ENCODE results near the gene NAGA. TPM values are rescaled to one million over a fixed set of nuclear protein-coding genes. Genes with fewer than 3 reads are reported as not detected.
"Not testable (repeated sequence)": the region's sequence is repeated elsewhere in the genome, so short reads cannot be mapped to it uniquely, and the experiment has no call there.

Gene NAGA
- total and polyA plus RNA-seq, 2 donors (not counting 3 experiments of a cell fraction or from before 2014, with no cell fraction given): 29.0 to 63.4 TPM

DNA sequence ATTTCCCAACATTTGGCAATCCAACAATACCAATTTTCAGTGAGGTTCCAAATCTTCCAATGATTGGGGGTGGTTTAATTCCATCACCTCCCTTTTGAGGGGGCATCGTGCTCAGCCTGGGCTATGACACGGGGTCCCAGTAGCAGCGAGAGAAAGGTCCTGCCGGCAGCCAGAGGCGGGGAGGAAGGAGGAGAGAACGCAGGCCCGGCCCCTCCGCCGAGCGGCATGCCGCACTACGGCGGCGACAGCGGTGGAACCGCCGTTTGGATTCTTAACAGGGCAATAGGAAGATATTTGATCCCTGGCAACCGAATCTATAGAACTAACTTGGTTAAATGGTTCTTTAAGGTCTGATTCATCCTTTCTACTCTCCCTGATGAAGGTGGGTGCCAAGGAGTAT is 38.2 kb upstream of the NAGA start:
- H3K79me2 ChIP-seq (ENCODE audit: control insufficient read depth, insufficient read depth, low read length): no peaks in the 10 kb centered on the region
- no peaks in the 10 kb centered on the region for H3K27me3 ChIP-seq (ENCODE audit: control insufficient read depth in 2 of 2, insufficient read depth in 2 of 2, low read length in 2 of 2)
- no peak for FAIRE-seq
- no peaks in the 10 kb centered on the region for H4K20me1 ChIP-seq (replicated peaks; ENCODE audit: control insufficient read depth, extremely low read depth, insufficient read depth, low read length)
- no peak for DNase-seq (ENCODE audit: low read depth, low spot score)
- ChIA-PET POLR2A (no interaction called here), CTCF (no interaction called here)
- no peak overlapping the region for H3K4me2 ChIP-seq (ENCODE audit: insufficient read depth, low read length)
- TF ChIP-seq, protein P1, sequence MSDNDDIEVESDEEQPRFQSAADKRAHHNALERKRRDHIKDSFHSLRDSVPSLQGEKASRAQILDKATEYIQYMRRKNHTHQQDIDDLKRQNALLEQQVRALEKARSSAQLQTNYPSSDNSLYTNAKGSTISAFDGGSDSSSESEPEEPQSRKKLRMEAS (IDR thresholded peaks at IDR 0.05; ENCODE audit: insufficient read depth, insufficient read length): no peak
- TF ChIP-seq POLR2AphosphoS5 (IDR thresholded peaks at IDR 0.05; ENCODE audit: insufficient read depth, low read depth, low read length) (no peak), POLR2A (IDR thresholded peaks at IDR 0.05; ENCODE audit: low read depth, low read length) (no peak), EZH2 (IDR thresholded peaks at IDR 0.05; ENCODE audit: borderline replicate concordance, low read depth, low read length, severe bottlenecking) (no peak), JUN (IDR thresholded peaks at IDR 0.05; ENCODE audit: borderline replicate concordance, insufficient read depth, insufficient read length, low read depth) (no peak), FOS (IDR thresholded peaks at IDR 0.05; ENCODE audit: borderline replicate concordance, insufficient read depth, low read length) (no peak), GATA2 (IDR thresholded peaks at IDR 0.05; ENCODE audit: insufficient read depth, insufficient read length, low read depth, low read length) (no peak), MYC (IDR thresholded peaks at IDR 0.05; ENCODE audit: low read depth, low read length) (no peak)
- TF ChIP-seq, protein P2, sequence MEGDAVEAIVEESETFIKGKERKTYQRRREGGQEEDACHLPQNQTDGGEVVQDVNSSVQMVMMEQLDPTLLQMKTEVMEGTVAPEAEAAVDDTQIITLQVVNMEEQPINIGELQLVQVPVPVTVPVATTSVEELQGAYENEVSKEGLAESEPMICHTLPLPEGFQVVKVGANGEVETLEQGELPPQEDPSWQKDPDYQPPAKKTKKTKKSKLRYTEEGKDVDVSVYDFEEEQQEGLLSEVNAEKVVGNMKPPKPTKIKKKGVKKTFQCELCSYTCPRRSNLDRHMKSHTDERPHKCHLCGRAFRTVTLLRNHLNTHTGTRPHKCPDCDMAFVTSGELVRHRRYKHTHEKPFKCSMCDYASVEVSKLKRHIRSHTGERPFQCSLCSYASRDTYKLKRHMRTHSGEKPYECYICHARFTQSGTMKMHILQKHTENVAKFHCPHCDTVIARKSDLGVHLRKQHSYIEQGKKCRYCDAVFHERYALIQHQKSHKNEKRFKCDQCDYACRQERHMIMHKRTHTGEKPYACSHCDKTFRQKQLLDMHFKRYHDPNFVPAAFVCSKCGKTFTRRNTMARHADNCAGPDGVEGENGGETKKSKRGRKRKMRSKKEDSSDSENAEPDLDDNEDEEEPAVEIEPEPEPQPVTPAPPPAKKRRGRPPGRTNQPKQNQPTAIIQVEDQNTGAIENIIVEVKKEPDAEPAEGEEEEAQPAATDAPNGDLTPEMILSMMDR (IDR thresholded peaks at IDR 0.05; ENCODE audit: extremely low read depth in 1 of 2, insufficient read depth in 1 of 2, low read depth in 1 of 2, low read length in 2 of 2): no peak
- no peak overlapping the region for H3K4me3 ChIP-seq (replicated peaks in 1 of 3; ENCODE audit: insufficient read depth in 1 of 3, low read depth in 1 of 3, low read length in 3 of 3)
- intact Hi-C loops (cut with micrococcal nuclease) (no loop called here), dilution Hi-C loops (cut with MboI; ENCODE audit: extremely low pct_ligation_motif_present, low sequenced_read_pairs) (no loop called here)
- H3K4me1 ChIP-seq (ENCODE audit: control insufficient read depth, extremely low read depth, insufficient read depth, low read length): no peaks in the 10 kb centered on the region
- no peaks in the 10 kb centered on the region for H3K9me1 ChIP-seq (replicated peaks; ENCODE audit: control insufficient read depth, extremely low read depth, insufficient read depth, low read length)
- no peaks in the 10 kb centered on the region for H3K36me3 ChIP-seq (ENCODE audit: control insufficient read depth in 2 of 2, extremely low read depth in 1 of 2, insufficient read depth in 2 of 2, low read length in 2 of 2)
- no TSS peak for BruUV-seq (replicated peaks)
- H3K9me3 ChIP-seq (replicated peaks; ENCODE audit: control insufficient read depth, insufficient read depth, low read length): peaks cover 2% of the 10 kb centered on the region
- H2AFZ ChIP-seq (ENCODE audit: low read depth, low read length): no peak overlapping the region
- H3K9ac ChIP-seq (replicated peaks; ENCODE audit: extremely low read depth, insufficient read depth, low read length): no peak overlapping the region
- H3K27ac ChIP-seq (ENCODE audit: insufficient read depth, low read depth, low read length): no peak overlapping the region

DNA sequence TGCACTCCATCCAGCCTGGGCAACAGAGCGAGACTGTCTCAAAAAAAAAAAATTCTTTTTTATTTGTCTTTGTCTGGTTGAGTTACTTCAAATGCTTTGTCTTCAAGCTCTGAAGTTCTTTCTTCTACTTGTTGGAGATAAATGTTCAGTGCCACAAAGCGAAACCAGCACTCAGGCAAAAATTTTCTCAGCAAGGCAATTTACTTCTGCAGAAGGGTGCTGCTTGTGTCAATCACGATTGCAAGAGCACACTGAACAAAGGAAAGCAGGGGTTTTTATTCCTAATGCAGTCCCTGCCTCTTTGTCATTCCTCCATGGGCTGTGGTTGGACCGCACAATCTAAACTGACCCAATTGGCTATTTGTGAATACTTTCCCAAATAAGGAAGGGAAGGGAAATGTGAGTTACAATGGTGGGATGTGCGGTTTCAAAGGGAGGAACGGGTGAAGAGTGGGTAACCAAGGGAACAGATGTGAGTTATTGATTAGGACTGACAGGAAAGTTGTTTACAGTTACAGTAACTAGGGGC is 33.8 kb upstream of the NAGA start:
- CTCF ChIA-PET; H3K9me1 ChIP-seq (replicated peaks; ENCODE audit: control insufficient read depth, extremely low read depth, insufficient read depth, low read length); H3K4me3 ChIP-seq (replicated peaks in 1 of 3; ENCODE audit: insufficient read depth in 1 of 3, low read depth in 1 of 3, low read length in 3 of 3); H3K27me3 ChIP-seq (ENCODE audit: control insufficient read depth in 2 of 2, insufficient read depth in 2 of 2, low read length in 2 of 2); BruUV-seq (replicated peaks); H2AFZ ChIP-seq (ENCODE audit: low read depth, low read length); H3K36me3 ChIP-seq (ENCODE audit: control insufficient read depth in 2 of 2, extremely low read depth in 1 of 2, insufficient read depth in 2 of 2, low read length in 2 of 2); H3K9ac ChIP-seq (replicated peaks; ENCODE audit: extremely low read depth, insufficient read depth, low read length); H3K79me2 ChIP-seq (ENCODE audit: control insufficient read depth, insufficient read depth, low read length); intact Hi-C loops (cut with micrococcal nuclease); FAIRE-seq; H4K20me1 ChIP-seq (replicated peaks; ENCODE audit: control insufficient read depth, extremely low read depth, insufficient read depth, low read length); DNase-seq (ENCODE audit: low read depth, low spot score); H3K4me2 ChIP-seq (ENCODE audit: insufficient read depth, low read length); H3K9me3 ChIP-seq (replicated peaks; ENCODE audit: control insufficient read depth, insufficient read depth, low read length); H3K27ac ChIP-seq (ENCODE audit: insufficient read depth, low read depth, low read length); dilution Hi-C loops (cut with MboI; ENCODE audit: extremely low pct_ligation_motif_present, low sequenced_read_pairs); POLR2A ChIA-PET; H3K4me1 ChIP-seq (ENCODE audit: control insufficient read depth, extremely low read depth, insufficient read depth, low read length): not testable (repeated sequence)

Data from endothelial cell of umbilical vein (primary cell).